Astrocyte (in vitro differentiated cells and primary cell): ENCODE data around the gene CAMP.

ENCODE experiments used
- EZH2 ChIP-seq: IDR thresholded peaks from 2 replicates; pipeline ENCODE4 v1.6.1; 2012; ENCODE audit warnings: mild to moderate bottlenecking, low read length, inconsistent platforms; ENCODE audit not compliant: insufficient read depth
- TF ChIP-seq, protein P1 (sequence below): IDR thresholded peaks from 2 replicates; pipeline ENCODE4 v1.5.1; 2011; ENCODE audit warnings: low read depth, mild to moderate bottlenecking, inconsistent platforms, low read length, moderate library complexity; ENCODE audit not compliant: insufficient read depth

- TF ChIP-seq, protein P1, sequence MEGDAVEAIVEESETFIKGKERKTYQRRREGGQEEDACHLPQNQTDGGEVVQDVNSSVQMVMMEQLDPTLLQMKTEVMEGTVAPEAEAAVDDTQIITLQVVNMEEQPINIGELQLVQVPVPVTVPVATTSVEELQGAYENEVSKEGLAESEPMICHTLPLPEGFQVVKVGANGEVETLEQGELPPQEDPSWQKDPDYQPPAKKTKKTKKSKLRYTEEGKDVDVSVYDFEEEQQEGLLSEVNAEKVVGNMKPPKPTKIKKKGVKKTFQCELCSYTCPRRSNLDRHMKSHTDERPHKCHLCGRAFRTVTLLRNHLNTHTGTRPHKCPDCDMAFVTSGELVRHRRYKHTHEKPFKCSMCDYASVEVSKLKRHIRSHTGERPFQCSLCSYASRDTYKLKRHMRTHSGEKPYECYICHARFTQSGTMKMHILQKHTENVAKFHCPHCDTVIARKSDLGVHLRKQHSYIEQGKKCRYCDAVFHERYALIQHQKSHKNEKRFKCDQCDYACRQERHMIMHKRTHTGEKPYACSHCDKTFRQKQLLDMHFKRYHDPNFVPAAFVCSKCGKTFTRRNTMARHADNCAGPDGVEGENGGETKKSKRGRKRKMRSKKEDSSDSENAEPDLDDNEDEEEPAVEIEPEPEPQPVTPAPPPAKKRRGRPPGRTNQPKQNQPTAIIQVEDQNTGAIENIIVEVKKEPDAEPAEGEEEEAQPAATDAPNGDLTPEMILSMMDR = no peak
- TF ChIP-seq EZH2 = no peak
Observed at GRCh38 chr3:48186631-48187300, 36.5 kb upstream of the CAMP start.
